Upper lobe of left lung (tissue), 4 donors: ENCODE results near the gene MEGF8.

ENCODE experiments used
- CTCF ChIP-seq, 6 experiments: fragments of 450-650 bp in 4 of 6; fragments of 200-600 bp in 2 of 6; sonication (generic) in 2 of 6; IDR thresholded peaks; one replicate each; pipeline ENCODE4 v1.5.1; 2016 to 2019; ENCODE audit warnings: antibody characterized with exemption in 6 of 6
- POLR2A ChIP-seq, 4 donors: fragments of 450-650 bp; IDR thresholded peaks; one replicate each; pipeline ENCODE4 v1.5.1; 2016 to 2017; ENCODE audit warnings: antibody characterized with exemption in 4 of 4, mild to moderate bottlenecking in 2 of 4

- TF ChIP-seq CTCF (IDR thresholded peaks at IDR 0.05), result no peak
- TF ChIP-seq POLR2A (IDR thresholded peaks at IDR 0.05), result no peak
Observed at GRCh38 chr19:42403586-42403985, 78.2 kb downstream of the MEGF8 start.
